K562 (cell line): ENCODE results near the gene RALY. TPM values are rescaled to one million over a fixed set of nuclear protein-coding genes. Genes with fewer than 3 reads are reported as not detected.

Source experiments
- CCAR2 ChIP-seq: fragments of 200-400 bp; formaldehyde crosslinking; IDR thresholded peaks from 2 replicates; pipeline ENCODE4 v1.6.1; 2017; ENCODE audit warnings: mild to moderate bottlenecking, low read depth, low read length
- FOXK2 ChIP-seq, 2 experiments: fragments of 450-650 bp; IDR thresholded peaks in 1 of 2; conservative IDR thresholded peaks in 1 of 2; 2 replicates each; pipeline ENCODE4 v1.6.1; 2016; ENCODE audit warnings: low read depth in 2 of 2, mild to moderate bottlenecking in 1 of 2
- L3MBTL2 ChIP-seq: fragments of 450-650 bp; IDR thresholded peaks from 2 replicates; pipeline ENCODE4 v1.6.1; 2016; ENCODE audit warnings: mild to moderate bottlenecking, moderate library complexity
- NR4A1 ChIP-seq, 2 experiments: fragments of 250-450 bp in 1 of 2; fragments of 450-650 bp in 1 of 2; sonication (Bioruptor Pico) in 1 of 2; IDR thresholded peaks; 2 replicates each; pipeline versions ENCODE4 v1.4.0 to v1.6.1; 2016 to 2020; ENCODE audit warnings: mild to moderate bottlenecking in 2 of 2, missing compliant biosample characterization in 1 of 2, missing genetic modification characterization in 1 of 2, moderate library complexity in 1 of 2
- SMAD4 ChIP-seq: fragments of 250-450 bp; sonication (Bioruptor Pico); conservative IDR thresholded peaks from 2 replicates; pipeline ENCODE4 v1.8.0; 2021; ENCODE audit warnings: inconsistent platforms, mild to moderate bottlenecking, moderate library complexity
- SMARCB1 ChIP-seq: IDR thresholded peaks from 2 replicates; pipeline ENCODE4 v1.6.1; 2011; ENCODE audit warnings: improper control_type of control experiment, low read depth; ENCODE audit not compliant: insufficient read length
- SNRNP70 ChIP-seq: fragments of 200-400 bp; formaldehyde crosslinking; optimal IDR thresholded peaks from 2 replicates; pipeline ENCODE3; 2017; ENCODE audit warnings: low read depth, low read length
- ZNF239 ChIP-seq: fragments of 250-450 bp; sonication (Bioruptor Pico); IDR thresholded peaks from 2 replicates; pipeline ENCODE4 v1.4.0; 2020; ENCODE audit warnings: mild to moderate bottlenecking
- ZNF282 ChIP-seq: sonication (generic); formaldehyde crosslinking; IDR thresholded peaks from 2 replicates; pipeline ENCODE4 v1.8.1; 2023; ENCODE audit warnings: missing genetic modification reagents
- ZNF3 ChIP-seq: fragments of 250-450 bp; sonication (Bioruptor Pico); IDR thresholded peaks from 2 replicates; pipeline ENCODE4 v1.5.0; 2021; ENCODE audit warnings: mild to moderate bottlenecking, moderate library complexity
- polyA plus RNA-seq, 8 experiments: library from polyadenylated mRNA; depleted of rRNA in 4 of 8; stranded (reverse) in 5 of 8; unstranded in 3 of 8; fragments of >200 nt; fragmentation: Nextera tagmentation in 2 of 8; fragmentation: Illumina TruSeq in 1 of 8; extraction: Ambion mirVana in 2 of 8; extraction: Trizol in 1 of 8; gene quantifications; 2 replicates each; pipeline versions ENCODE4 v1.2.1 to v1.2.3, GENCODE V29; 2011 to 2014; ENCODE audit warnings: inconsistent platforms in 1 of 8, missing spikeins in 1 of 8
- total RNA-seq, 7 experiments: library from RNA; depleted of rRNA in 6 of 7; stranded (reverse); fragments of >200 nt in 6 of 7; fragmentation: Illumina TruSeq in 2 of 7; extraction: Trizol in 2 of 7; gene quantifications; 2 replicates each; pipeline versions ENCODE4 v1.2.1 to v1.2.3, GENCODE V29; 2011 to 2021; ENCODE audit warnings: low replicate concordance in 1 of 7
- TF ChIP-seq, protein P1 (sequence below): sonication (generic); formaldehyde crosslinking; IDR thresholded peaks from 2 replicates; pipeline ENCODE4 v1.9.0; 2022; ENCODE audit warnings: mild to moderate bottlenecking, missing genetic modification reagents
- TF ChIP-seq, protein P2 (sequence below): fragments of 250-450 bp; sonication (Bioruptor Pico); IDR thresholded peaks from 2 replicates; pipeline ENCODE4 v1.4.0; 2020
- TF ChIP-seq, protein P3 (sequence below): fragments of 450-650 bp; IDR thresholded peaks from 2 replicates; pipeline ENCODE4 v1.7.0; 2016; ENCODE audit warnings: borderline replicate concordance
- TF ChIP-seq, protein P4 (sequence below): sonication (generic); formaldehyde crosslinking; IDR thresholded peaks from 2 replicates; pipeline ENCODE4 v1.8.0; 2022; ENCODE audit warnings: missing genetic modification reagents, mild to moderate bottlenecking, borderline replicate concordance
- TF ChIP-seq, protein P5 (sequence below): sonication (generic); formaldehyde crosslinking; IDR thresholded peaks from 2 replicates; pipeline ENCODE4 v1.8.0; 2022; ENCODE audit warnings: missing genetic modification reagents, mild to moderate bottlenecking, borderline replicate concordance

RALY gene
- total and polyA plus RNA-seq, 9 of the 15 experiments (the other 6 are each of a cell fraction or from before 2014, with no cell fraction given), result 0.80 to 207 (median 128) TPM

DNA sequence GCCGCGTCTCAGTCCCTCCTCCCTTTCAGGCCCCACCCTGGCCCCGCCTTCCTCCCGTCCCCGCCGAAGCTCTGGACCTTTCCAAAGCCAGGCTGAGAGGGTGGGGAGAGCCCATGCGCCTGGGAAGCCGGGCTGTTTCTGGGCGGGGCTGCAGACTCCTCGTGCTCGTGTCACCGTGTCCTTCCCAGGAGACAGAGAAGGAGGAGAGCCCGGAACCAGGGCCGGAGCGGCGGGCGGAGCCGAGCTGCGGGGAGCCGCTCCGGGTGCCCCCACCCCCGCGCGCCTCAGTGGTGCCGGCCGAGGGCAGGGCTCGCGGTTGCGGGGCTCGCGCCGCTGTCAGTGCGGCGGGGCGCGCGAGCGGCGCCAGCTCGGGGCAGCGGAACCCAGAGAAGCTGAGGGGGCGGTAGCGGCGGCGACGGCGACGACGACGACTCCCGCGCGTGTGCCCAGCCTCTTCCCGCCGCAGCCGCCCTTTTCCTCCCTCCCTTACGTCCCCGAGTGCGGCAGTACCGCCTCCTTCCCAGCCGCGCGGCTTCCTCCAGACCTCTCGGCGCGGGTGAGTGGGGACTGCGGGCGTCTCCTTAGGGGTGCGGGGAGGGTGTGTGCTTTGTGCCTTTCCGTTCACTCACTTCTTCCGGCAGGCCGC lies at the start of gene RALY (continued):
- TF ChIP-seq, protein P1, sequence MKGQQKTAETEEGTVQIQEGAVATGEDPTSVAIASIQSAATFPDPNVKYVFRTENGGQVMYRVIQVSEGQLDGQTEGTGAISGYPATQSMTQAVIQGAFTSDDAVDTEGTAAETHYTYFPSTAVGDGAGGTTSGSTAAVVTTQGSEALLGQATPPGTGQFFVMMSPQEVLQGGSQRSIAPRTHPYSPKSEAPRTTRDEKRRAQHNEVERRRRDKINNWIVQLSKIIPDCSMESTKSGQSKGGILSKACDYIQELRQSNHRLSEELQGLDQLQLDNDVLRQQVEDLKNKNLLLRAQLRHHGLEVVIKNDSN, result 0 out of 2 replicates have a peak, but pooled peaks have one; percentile 17
- peak; percentile 25 to 99; a peak in 2 of 4 replicates for TF ChIP-seq FOXK2 (conservative IDR thresholded peaks at IDR 0.05 in 1 of 2, IDR thresholded peaks at IDR 0.05 in 1 of 2; ENCODE audit: low read depth in 2 of 2)
- TF ChIP-seq ZNF239 (CRISPR knock-in tag), result no peak
- no peak for TF ChIP-seq CCAR2
- TF ChIP-seq, protein P2, sequence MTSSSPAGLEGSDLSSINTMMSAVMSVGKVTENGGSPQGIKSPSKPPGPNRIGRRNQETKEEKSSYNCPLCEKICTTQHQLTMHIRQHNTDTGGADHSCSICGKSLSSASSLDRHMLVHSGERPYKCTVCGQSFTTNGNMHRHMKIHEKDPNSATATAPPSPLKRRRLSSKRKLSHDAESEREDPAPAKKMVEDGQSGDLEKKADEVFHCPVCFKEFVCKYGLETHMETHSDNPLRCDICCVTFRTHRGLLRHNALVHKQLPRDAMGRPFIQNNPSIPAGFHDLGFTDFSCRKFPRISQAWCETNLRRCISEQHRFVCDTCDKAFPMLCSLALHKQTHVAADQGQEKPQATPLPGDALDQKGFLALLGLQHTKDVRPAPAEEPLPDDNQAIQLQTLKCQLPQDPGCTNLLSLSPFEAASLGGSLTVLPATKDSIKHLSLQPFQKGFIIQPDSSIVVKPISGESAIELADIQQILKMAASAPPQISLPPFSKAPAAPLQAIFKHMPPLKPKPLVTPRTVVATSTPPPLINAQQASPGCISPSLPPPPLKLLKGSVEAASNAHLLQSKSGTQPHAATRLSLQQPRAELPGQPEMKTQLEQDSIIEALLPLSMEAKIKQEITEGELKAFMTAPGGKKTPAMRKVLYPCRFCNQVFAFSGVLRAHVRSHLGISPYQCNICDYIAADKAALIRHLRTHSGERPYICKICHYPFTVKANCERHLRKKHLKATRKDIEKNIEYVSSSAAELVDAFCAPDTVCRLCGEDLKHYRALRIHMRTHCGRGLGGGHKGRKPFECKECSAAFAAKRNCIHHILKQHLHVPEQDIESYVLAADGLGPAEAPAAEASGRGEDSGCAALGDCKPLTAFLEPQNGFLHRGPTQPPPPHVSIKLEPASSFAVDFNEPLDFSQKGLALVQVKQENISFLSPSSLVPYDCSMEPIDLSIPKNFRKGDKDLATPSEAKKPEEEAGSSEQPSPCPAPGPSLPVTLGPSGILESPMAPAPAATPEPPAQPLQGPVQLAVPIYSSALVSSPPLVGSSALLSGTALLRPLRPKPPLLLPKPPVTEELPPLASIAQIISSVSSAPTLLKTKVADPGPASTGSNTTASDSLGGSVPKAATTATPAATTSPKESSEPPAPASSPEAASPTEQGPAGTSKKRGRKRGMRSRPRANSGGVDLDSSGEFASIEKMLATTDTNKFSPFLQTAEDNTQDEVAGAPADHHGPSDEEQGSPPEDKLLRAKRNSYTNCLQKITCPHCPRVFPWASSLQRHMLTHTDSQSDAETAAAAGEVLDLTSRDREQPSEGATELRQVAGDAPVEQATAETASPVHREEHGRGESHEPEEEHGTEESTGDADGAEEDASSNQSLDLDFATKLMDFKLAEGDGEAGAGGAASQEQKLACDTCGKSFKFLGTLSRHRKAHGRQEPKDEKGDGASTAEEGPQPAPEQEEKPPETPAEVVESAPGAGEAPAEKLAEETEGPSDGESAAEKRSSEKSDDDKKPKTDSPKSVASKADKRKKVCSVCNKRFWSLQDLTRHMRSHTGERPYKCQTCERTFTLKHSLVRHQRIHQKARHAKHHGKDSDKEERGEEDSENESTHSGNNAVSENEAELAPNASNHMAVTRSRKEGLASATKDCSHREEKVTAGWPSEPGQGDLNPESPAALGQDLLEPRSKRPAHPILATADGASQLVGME (CRISPR knock-in tag), result 0 out of 2 replicates have a peak, but pooled peaks have one; percentile 19
- TF ChIP-seq L3MBTL2, result peak; percentile 83
- TF ChIP-seq, protein P3, sequence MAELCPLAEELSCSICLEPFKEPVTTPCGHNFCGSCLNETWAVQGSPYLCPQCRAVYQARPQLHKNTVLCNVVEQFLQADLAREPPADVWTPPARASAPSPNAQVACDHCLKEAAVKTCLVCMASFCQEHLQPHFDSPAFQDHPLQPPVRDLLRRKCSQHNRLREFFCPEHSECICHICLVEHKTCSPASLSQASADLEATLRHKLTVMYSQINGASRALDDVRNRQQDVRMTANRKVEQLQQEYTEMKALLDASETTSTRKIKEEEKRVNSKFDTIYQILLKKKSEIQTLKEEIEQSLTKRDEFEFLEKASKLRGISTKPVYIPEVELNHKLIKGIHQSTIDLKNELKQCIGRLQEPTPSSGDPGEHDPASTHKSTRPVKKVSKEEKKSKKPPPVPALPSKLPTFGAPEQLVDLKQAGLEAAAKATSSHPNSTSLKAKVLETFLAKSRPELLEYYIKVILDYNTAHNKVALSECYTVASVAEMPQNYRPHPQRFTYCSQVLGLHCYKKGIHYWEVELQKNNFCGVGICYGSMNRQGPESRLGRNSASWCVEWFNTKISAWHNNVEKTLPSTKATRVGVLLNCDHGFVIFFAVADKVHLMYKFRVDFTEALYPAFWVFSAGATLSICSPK, result no peak
- TF ChIP-seq ZNF3 (CRISPR knock-in tag), result no peak
- TF ChIP-seq, protein P4, sequence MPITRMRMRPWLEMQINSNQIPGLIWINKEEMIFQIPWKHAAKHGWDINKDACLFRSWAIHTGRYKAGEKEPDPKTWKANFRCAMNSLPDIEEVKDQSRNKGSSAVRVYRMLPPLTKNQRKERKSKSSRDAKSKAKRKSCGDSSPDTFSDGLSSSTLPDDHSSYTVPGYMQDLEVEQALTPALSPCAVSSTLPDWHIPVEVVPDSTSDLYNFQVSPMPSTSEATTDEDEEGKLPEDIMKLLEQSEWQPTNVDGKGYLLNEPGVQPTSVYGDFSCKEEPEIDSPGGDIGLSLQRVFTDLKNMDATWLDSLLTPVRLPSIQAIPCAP (CRISPR knock-in tag), result no peak
- TF ChIP-seq ZNF282 (CRISPR knock-in tag), result 0 out of 2 replicates have a peak, but pooled peaks have one; percentile 64
- peak; percentile 76 for TF ChIP-seq SMAD4 (CRISPR knock-in tag)
- TF ChIP-seq NR4A1 (CRISPR knock-in tag; IDR thresholded peaks at IDR 0.05), result no peak
- TF ChIP-seq NR4A1 (tag; IDR thresholded peaks at IDR 0.05), result no peak
- no peak for TF ChIP-seq SMARCB1
- no peak for TF ChIP-seq SNRNP70
- TF ChIP-seq, protein P5, sequence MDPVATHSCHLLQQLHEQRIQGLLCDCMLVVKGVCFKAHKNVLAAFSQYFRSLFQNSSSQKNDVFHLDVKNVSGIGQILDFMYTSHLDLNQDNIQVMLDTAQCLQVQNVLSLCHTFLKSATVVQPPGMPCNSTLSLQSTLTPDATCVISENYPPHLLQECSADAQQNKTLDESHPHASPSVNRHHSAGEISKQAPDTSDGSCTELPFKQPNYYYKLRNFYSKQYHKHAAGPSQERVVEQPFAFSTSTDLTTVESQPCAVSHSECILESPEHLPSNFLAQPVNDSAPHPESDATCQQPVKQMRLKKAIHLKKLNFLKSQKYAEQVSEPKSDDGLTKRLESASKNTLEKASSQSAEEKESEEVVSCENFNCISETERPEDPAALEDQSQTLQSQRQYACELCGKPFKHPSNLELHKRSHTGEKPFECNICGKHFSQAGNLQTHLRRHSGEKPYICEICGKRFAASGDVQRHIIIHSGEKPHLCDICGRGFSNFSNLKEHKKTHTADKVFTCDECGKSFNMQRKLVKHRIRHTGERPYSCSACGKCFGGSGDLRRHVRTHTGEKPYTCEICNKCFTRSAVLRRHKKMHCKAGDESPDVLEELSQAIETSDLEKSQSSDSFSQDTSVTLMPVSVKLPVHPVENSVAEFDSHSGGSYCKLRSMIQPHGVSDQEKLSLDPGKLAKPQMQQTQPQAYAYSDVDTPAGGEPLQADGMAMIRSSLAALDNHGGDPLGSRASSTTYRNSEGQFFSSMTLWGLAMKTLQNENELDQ (CRISPR knock-in tag), result no peak
